ENCODE measurements around the gene P2RY8. TPM values are rescaled to one million over a fixed set of nuclear protein-coding genes. Genes with fewer than 3 reads are reported as not detected.

P2RY8 gene
- total RNA-seq, 1 experiment from 2014 or later: not detected

DNA sequence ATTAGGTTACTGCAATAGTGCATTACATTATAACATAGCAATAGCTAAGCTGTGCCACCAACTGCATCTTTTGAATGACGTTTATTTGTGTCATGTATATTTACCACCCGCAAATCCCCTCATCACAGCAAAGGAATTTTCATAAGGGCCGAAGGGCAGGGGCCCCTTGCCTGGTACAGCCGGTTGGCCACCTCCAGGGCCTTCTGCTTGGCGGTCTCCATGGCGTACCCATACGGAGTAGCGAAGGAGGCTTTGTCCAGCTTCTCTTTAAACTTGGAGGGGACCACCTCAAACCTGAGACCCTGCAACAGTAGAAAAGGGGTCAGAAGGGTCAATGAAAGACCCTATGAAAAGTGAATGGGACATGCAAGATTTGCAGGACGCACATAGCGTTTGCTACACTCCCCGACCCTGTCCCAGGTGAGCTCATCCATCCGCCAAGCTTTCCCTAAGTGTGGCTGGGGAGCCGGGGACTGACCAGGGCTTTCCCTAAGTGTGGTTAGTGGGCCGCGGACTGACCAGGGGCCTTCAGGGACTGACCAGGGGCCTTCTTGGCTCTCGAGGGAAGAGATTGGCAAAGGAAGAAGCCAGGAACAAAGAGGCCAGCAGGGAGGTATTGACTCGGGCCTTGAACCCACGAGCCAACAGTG lies 94.8 kb downstream of the P2RY8 start:
- H3K27ac ChIP-seq (ENCODE audit: low read depth, low read length, poor library complexity, severe bottlenecking): no peak overlapping the region
- BruUV-seq (replicated peaks): no TSS peak
- CTCF ChIA-PET: no interaction called here

GRCh38 chrX:1440506-1440905 lies 96.5 kb downstream of the P2RY8 start:
- POLR2A ChIA-PET (ENCODE audit: low non-redundant PET): no interaction called here
- intact Hi-C loops (cut with micrococcal nuclease; ENCODE audit: unreplicated experiment): no loop called here
- no TSS peak for BruUV-seq (replicated peaks)
- Histone ChIP-seq H3K9me3 (ENCODE audit: low read depth, low read length, poor library complexity, severe bottlenecking) (no peaks in the 10 kb centered on the region), H3K4me3 (ENCODE audit: low read depth, low read length, poor library complexity, severe bottlenecking) (no peak overlapping the region), H3K4me1 (ENCODE audit: insufficient read depth, low read length, poor library complexity, severe bottlenecking) (no peaks in the 10 kb centered on the region), H3K36me3 (ENCODE audit: insufficient read depth, low read length, poor library complexity, severe bottlenecking) (peaks cover 5% of the 10 kb centered on the region), H3K27ac (ENCODE audit: low read depth, low read length, poor library complexity, severe bottlenecking) (no peak overlapping the region), H3K27me3 (replicated peaks; ENCODE audit: insufficient read depth, low read depth, low read length, poor library complexity) (no peaks in the 10 kb centered on the region)
- no peak for DNase-seq (ENCODE audit: low spot score)
- CTCF ChIA-PET: no interaction called here
- TF ChIP-seq CTCF (conservative IDR thresholded peaks at IDR 0.05; ENCODE audit: low read depth, low read length): no peak
- no peak for TF ChIP-seq EZH2 (IDR thresholded peaks at IDR 0.05; ENCODE audit: borderline replicate concordance, low read depth, low read length, poor library complexity, severe bottlenecking)

More for the DNA sequence above, 94.8 kb downstream of the P2RY8 start:
- POLR2A ChIA-PET (ENCODE audit: low non-redundant PET): no interaction called here
- DNase-seq (ENCODE audit: low spot score): no peak
- intact Hi-C loops (cut with micrococcal nuclease; ENCODE audit: unreplicated experiment): no loop called here
- Histone ChIP-seq H3K9me3 (ENCODE audit: low read depth, low read length, poor library complexity, severe bottlenecking) (no peaks in the 10 kb centered on the region), H3K27me3 (replicated peaks; ENCODE audit: insufficient read depth, low read depth, low read length, poor library complexity) (no peaks in the 10 kb centered on the region), H3K4me3 (ENCODE audit: low read depth, low read length, poor library complexity, severe bottlenecking) (no peak overlapping the region), H3K4me1 (ENCODE audit: insufficient read depth, low read length, poor library complexity, severe bottlenecking) (no peaks in the 10 kb centered on the region), H3K36me3 (ENCODE audit: insufficient read depth, low read length, poor library complexity, severe bottlenecking) (no peaks in the 10 kb centered on the region)
- no peak for TF ChIP-seq CTCF (conservative IDR thresholded peaks at IDR 0.05; ENCODE audit: low read depth, low read length)
- no peak for TF ChIP-seq EZH2 (IDR thresholded peaks at IDR 0.05; ENCODE audit: borderline replicate concordance, low read depth, low read length, poor library complexity, severe bottlenecking)

DNA sequence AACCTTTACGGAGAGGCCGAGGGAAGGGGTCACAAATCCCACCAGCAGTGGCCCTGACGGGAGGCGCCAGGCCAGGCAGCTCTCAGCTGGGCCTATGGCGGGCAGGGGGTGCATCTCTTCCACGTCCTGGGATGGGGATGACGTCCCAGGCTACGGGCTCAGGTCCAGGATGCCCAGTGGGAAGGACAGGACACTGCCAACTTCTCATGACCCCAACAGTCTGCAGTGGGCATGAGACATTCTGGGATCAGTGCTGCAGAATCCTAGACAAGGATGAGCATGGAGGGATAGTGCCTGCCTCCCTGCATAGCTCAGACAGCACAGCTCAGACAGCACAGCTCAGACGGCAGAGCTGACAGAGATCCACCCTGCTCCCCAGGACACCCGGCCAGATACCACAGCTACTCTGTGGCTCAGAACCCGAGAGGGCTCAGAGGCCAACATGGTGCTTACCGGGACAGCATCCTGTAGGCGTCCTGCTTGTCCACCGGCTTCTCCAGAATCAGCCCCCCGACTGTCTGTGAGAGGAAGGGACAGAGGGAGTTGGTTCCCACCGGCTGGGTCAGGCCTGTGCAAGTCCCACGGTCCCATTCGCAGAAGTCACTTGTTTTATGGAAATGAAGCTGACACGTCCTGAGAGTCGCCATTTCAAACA lies 101.6 kb downstream of the P2RY8 start:
- Histone ChIP-seq H3K36me3 (ENCODE audit: insufficient read depth, low read length, poor library complexity, severe bottlenecking) (peaks cover 5% of the 10 kb centered on the region), H3K4me1 (ENCODE audit: insufficient read depth, low read length, poor library complexity, severe bottlenecking) (no peaks in the 10 kb centered on the region), H3K9me3 (ENCODE audit: low read depth, low read length, poor library complexity, severe bottlenecking) (no peaks in the 10 kb centered on the region), H3K27ac (ENCODE audit: low read depth, low read length, poor library complexity, severe bottlenecking) (no peak overlapping the region), H3K4me3 (ENCODE audit: low read depth, low read length, poor library complexity, severe bottlenecking) (no peak overlapping the region), H3K27me3 (replicated peaks; ENCODE audit: insufficient read depth, low read depth, low read length, poor library complexity) (no peaks in the 10 kb centered on the region)
- no peak for TF ChIP-seq EZH2 (IDR thresholded peaks at IDR 0.05; ENCODE audit: borderline replicate concordance, low read depth, low read length, poor library complexity, severe bottlenecking)
- TF ChIP-seq CTCF (conservative IDR thresholded peaks at IDR 0.05; ENCODE audit: low read depth, low read length): no peak
- intact Hi-C loops (cut with micrococcal nuclease; ENCODE audit: unreplicated experiment): no loop called here
- no peak for DNase-seq (ENCODE audit: low spot score)
- ChIA-PET POLR2A (ENCODE audit: low non-redundant PET) (no interaction called here), CTCF (no interaction called here)
- BruUV-seq (replicated peaks): no TSS peak

Data from A673 (cell line).